Right lobe of liver (tissue), 6 donors: ENCODE results near the gene VASH2. TPM values are rescaled to one million over a fixed set of nuclear protein-coding genes. Genes with fewer than 3 reads are reported as not detected.
"Not testable (repeated sequence)": the region's sequence is repeated elsewhere in the genome, so short reads cannot be mapped to it uniquely, and the experiment has no call there.

Source experiments
- ATAC-seq, 4 donors: fragments of 200-7000 bp; cut with Tn5 transposase; one replicate each; pipeline ENCODE4 v1.9.1; 2020; ENCODE audit warnings: mild to moderate bottlenecking in 4 of 4, moderate library complexity in 4 of 4
- DNase-seq, 3 donors: peaks; one replicate each; pipeline ENCODE4 v3.0.0-alpha.2; 2020
- H3K27ac ChIP-seq, 3 donors: fragments of 200-600 bp; one replicate each; pipeline ENCODE4 v1.8.0; 2022
- H3K27me3 ChIP-seq, 2 donors: fragments of 200-600 bp; one replicate each; pipeline ENCODE4 v1.8.0; 2022
- H3K36me3 ChIP-seq, 4 donors: fragments of 200-600 bp; sonication (generic) in 1 of 4; one replicate each; pipeline versions ENCODE4 v1.5.1 to v1.8.0; 2017 to 2022; ENCODE audit warnings: control low read depth in 1 of 4
- H3K4me1 ChIP-seq, 4 donors: fragments of 200-600 bp; sonication (generic) in 1 of 4; one replicate each; pipeline versions ENCODE4 v1.5.1 to v1.8.0; 2017 to 2022; ENCODE audit warnings: control low read depth in 1 of 4
- H3K4me3 ChIP-seq, 3 donors: fragments of 200-600 bp; one replicate each; pipeline ENCODE4 v1.8.0; 2022
- H3K9me3 ChIP-seq, 4 donors: fragments of 200-600 bp; sonication (generic) in 1 of 4; one replicate each; pipeline versions ENCODE4 v1.5.1 to v1.8.0; 2017 to 2022; ENCODE audit warnings: control low read depth in 1 of 4
- POLR2A ChIP-seq: fragments of 450-650 bp; IDR thresholded peaks from one replicate; pipeline ENCODE4 v1.6.1; 2017; ENCODE audit warnings: antibody characterized with exemption, mild to moderate bottlenecking
- WGBS: methylation state at CpG from one replicate; pipeline ENCODE4 v1.1.6; 2018; ENCODE audit warnings: low coverage, low lambda C conversion rate; ENCODE audit not compliant: insufficient coverage; ENCODE audit errors: missing lambda C conversion rate; 5-methylcytosine and 5-hydroxymethylcytosine counted together
- intact Hi-C, 2 donors: fragments of 100-400 bp; cut with DNase I; formaldehyde crosslinking; loops; one replicate each; pipeline versions ENCODE4 v1.11.2 to v1.14.1; 2022
- total RNA-seq, 6 experiments: library from RNA; depleted of rRNA in 2 of 6; stranded (reverse); fragments of >200 nt in 2 of 6; fragmentation: NEBNext Ultra II Directional in 3 of 6; extraction: Animal tissue kit (Norgen Biotek cat#: 25700) in 3 of 6; gene quantifications; one replicate each; pipeline versions ENCODE4 v1.1.0 to v1.2.4, GENCODE V29; 2016 to 2023
- TF ChIP-seq, protein P1 (sequence below), 4 donors: fragments of 200-600 bp in 3 of 4; fragments of 450-650 bp in 1 of 4; IDR thresholded peaks; one replicate each; pipeline versions ENCODE4 v1.5.1 to v1.8.0; 2016 to 2022; ENCODE audit warnings: antibody characterized with exemption in 4 of 4, mild to moderate bottlenecking in 2 of 4
- donor health status: DM: no; HTN: yes; CAD: no.
- donor health status: DM: no; HTN: no; CAD: no.
- donor health status: DM: no; HTN: no; CAD: no.
- donor health status: DM: no; HTN: yes; CAD: no.
- donor health status: DM: no; HTN: yes; CAD: no.

Gene VASH2
- total RNA-seq, 6 experiments from 2014 or later: 0.04 to 0.32 (median 0.07) TPM; not detected in 3

DNA sequence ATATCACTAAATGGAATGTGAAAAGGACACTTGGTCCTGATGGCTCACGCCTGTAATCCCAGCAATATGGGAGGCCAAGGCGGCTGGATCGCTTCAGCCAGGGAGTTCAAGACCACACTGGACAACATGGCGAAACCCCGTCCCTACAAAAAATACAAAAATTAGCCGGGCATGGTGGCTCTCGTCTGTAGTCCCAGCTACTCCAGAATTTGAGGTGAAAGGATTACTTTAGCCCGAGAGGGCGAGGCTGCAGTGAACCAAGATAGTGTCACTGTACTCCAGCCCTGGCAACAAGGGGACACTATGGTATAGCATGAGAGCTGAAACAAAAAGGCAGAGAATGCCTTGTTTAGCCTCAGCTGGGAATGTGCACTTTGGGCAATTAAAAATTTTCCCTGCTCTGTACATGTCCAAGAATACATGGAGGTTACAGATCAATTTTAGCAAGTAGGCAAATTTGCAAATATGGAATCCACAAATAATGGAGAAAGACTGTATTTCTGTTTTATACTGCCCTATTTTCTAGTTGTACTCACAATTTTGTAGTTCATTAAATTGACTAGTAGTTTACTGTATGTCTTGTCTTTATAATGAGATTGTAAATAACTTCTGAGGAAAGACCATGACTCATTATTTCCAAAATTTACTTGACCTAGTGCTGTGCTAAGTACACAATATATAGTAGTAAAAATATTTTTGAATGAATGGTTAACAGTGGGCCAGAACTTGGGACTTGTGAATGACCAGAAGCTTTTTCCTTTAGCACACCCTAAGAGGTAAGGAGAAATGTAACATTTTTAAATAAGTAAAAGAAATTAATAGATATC lies 67.3 kb downstream of the VASH2 start:
- 92% methylated on average over 7 of the region's 9 CpGs for WGBS
- TF ChIP-seq POLR2A: no peak
- TF ChIP-seq, protein P1, sequence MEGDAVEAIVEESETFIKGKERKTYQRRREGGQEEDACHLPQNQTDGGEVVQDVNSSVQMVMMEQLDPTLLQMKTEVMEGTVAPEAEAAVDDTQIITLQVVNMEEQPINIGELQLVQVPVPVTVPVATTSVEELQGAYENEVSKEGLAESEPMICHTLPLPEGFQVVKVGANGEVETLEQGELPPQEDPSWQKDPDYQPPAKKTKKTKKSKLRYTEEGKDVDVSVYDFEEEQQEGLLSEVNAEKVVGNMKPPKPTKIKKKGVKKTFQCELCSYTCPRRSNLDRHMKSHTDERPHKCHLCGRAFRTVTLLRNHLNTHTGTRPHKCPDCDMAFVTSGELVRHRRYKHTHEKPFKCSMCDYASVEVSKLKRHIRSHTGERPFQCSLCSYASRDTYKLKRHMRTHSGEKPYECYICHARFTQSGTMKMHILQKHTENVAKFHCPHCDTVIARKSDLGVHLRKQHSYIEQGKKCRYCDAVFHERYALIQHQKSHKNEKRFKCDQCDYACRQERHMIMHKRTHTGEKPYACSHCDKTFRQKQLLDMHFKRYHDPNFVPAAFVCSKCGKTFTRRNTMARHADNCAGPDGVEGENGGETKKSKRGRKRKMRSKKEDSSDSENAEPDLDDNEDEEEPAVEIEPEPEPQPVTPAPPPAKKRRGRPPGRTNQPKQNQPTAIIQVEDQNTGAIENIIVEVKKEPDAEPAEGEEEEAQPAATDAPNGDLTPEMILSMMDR (IDR thresholded peaks at IDR 0.05): no peak
- H3K27me3 ChIP-seq: no peaks in the 10 kb centered on the region
- DNase-seq (no peak), ATAC-seq (no peak)
- peaks cover 0 to 8% (median 4%) of the 10 kb centered on the region in 4 donors for H3K4me1 ChIP-seq
- H3K9me3 ChIP-seq: no peaks in the 10 kb centered on the region
- no peak overlapping the region for H3K4me3 ChIP-seq
- H3K36me3 ChIP-seq: peaks cover 0 to 7% (median 0%) of the 10 kb centered on the region in 4 donors
- no peak overlapping the region for H3K27ac ChIP-seq
- intact Hi-C loops: no loop called here

DNA sequence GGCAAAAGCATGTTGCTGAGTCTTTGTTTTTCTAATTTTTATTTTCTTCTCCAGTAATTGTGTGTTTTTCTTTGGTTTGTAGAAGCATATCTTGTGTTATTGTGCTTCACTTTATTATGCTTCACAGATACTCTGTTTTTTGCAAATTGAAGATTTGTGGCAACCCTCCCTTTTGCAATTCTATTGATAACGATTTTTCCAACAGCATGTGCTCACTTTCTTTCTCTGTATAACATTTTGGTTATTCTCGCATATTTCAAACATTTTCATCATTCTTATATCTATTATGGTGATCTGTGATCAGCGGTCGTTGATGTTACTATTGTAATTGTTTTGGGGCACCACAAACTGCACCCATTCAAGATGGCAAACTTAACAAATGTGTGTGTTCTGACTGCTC lies 69.1 kb downstream of the VASH2 start:
- DNase-seq (no peak), ATAC-seq (no peak)
- H3K27ac ChIP-seq: no peak overlapping the region
- intact Hi-C loops: no loop called here
- TF ChIP-seq, protein P1 (IDR thresholded peaks at IDR 0.05): no peak
- TF ChIP-seq POLR2A: no peak
- H3K36me3 ChIP-seq: no peaks in the 10 kb centered on the region
- WGBS: 71% methylated on average over 4 of the region's 4 CpGs
- no peaks in the 10 kb centered on the region for H3K9me3 ChIP-seq
- peaks cover 0 to 3% (median under 1%) of the 10 kb centered on the region in 4 donors for H3K4me1 ChIP-seq
- H3K4me3 ChIP-seq: no peak overlapping the region
- H3K27me3 ChIP-seq: no peaks in the 10 kb centered on the region

DNA sequence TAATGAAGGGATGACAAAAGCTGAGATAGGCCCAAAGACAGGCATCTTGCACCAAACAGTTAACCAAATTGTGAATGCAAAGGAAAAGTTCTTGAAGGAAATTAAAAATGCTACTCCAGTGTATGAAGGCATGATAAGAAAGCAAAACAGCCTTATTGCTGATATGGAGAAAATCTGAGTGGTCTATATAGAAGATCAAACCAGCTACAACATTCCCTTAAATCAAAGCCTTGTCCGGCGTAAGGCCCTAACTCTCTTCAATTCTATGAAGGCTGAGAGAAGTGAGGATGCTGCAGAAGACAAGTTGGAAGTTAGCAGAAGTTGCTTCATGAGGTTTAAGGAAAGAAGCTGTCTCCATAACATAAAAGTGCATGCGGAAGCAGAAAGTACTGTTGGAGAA lies 69.7 kb downstream of the VASH2 start:
- no peak overlapping the region for H3K27ac ChIP-seq
- TF ChIP-seq POLR2A: no peak
- TF ChIP-seq, protein P1 (IDR thresholded peaks at IDR 0.05): no peak
- no peak overlapping the region for H3K4me3 ChIP-seq
- H3K36me3 ChIP-seq: no peaks in the 10 kb centered on the region
- ATAC-seq: no peak
- WGBS: 95% methylated on average over 3 of the region's 3 CpGs
- H3K4me1 ChIP-seq: no peaks in the 10 kb centered on the region
- H3K27me3 ChIP-seq: no peaks in the 10 kb centered on the region
- H3K9me3 ChIP-seq: no peaks in the 10 kb centered on the region
- no peak for DNase-seq
- intact Hi-C loops: no loop called here

DNA sequence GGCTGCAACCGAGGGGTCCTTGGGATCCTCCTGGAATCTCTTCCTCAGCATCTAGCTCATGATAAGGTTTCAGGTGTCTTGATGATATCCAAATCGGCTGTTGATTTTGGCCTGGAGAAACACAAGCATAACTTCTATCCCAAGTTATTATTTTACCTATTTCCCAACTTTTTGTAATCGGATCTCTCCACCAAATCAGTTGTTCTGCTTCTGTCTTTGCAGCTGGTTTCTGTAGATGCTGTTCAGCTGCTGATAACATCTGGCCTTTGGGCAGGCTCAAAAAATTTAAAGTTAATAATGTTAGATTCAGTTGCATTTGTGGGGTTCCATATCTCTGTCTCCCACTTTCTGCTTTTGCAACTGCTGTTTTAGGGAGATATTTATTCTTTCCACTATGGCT lies 76.7 kb downstream of the VASH2 start:
- H3K4me3 ChIP-seq, H3K36me3 ChIP-seq, H3K27me3 ChIP-seq, H3K9me3 ChIP-seq, intact Hi-C loops, H3K4me1 ChIP-seq, H3K27ac ChIP-seq, ATAC-seq, DNase-seq: not testable (repeated sequence)
- WGBS: 67% methylated on average over 2 of the region's 3 CpGs

DNA sequence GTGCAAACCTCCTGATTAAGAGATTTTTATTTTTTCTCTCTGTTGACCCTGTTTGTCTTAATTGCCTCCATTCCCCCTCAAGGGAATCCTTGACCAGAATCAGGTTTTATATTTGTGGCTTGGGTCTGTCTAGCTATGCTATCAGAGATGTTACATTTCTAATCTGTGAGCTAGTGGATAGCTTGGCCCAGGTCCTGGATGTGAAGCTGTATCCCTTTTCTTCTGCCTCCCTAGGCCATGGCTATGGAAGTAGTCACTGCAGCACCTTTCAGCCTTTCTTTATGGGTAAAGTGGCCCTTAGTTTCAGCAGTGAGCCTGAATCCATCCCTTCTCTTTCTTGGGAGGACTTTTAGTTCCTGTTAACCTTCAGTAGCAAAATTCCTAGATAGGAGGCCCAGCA lies 82.3 kb downstream of the VASH2 start:
- H3K36me3 ChIP-seq: no peaks in the 10 kb centered on the region
- H3K4me1 ChIP-seq: no peaks in the 10 kb centered on the region
- H3K4me3 ChIP-seq: no peak overlapping the region
- intact Hi-C loops: no loop called here
- DNase-seq: no peak
- TF ChIP-seq, protein P1 (IDR thresholded peaks at IDR 0.05): no peak
- TF ChIP-seq POLR2A: no peak
- no peaks in the 10 kb centered on the region for H3K9me3 ChIP-seq
- no peak overlapping the region for H3K27ac ChIP-seq
- no peak for ATAC-seq
- H3K27me3 ChIP-seq: no peaks in the 10 kb centered on the region
